Measurements from ENCODE around the gene TMEM139. TPM values are rescaled to one million over a fixed set of nuclear protein-coding genes. Genes with fewer than 3 reads are reported as not detected.

The TMEM139 gene
- polyA plus RNA-seq, 1 of the 3 experiments (the other 2 are of a cell fraction): 0.05 TPM

GRCh38 chr7:143285470-143285778 lies 666 bp downstream of the TMEM139 start:
- no peaks in the 10 kb centered on the region for H3F3A ChIP-seq (replicated peaks; ENCODE audit: insufficient read depth)
- H3K79me2 ChIP-seq (ENCODE audit: insufficient read depth): peaks cover 20% of the 10 kb centered on the region
- no peak overlapping the region for H3K27ac ChIP-seq (ENCODE audit: low read depth in 2 of 2, low read length in 1 of 2)
- CTCF ChIA-PET: interaction anchor here (3.2 kb wide), 1 partner anchor 45 kb away, joined by 13 read pairs; no protein-coding TSS in a partner anchor
- TF ChIP-seq RFX5 (IDR thresholded peaks at IDR 0.05; ENCODE audit: low read length): no peak
- TF ChIP-seq PBX3 (IDR thresholded peaks at IDR 0.05): no peak
- no peak for TF ChIP-seq FOXM1 (IDR thresholded peaks at IDR 0.05; ENCODE audit: low read depth)
- TF ChIP-seq RAD21 (IDR thresholded peaks at IDR 0.05; ENCODE audit: low read length): no peak
- TF ChIP-seq NRF1 (IDR thresholded peaks at IDR 0.05; ENCODE audit: low read depth, low read length): no peak
- no peak for TF ChIP-seq REST (IDR thresholded peaks at IDR 0.05; ENCODE audit: low read depth, low read length)
- no peak for TF ChIP-seq TEAD4 (IDR thresholded peaks at IDR 0.05; ENCODE audit: borderline replicate concordance, insufficient read depth)
- no peak for TF ChIP-seq NFIC (IDR thresholded peaks at IDR 0.05; ENCODE audit: borderline replicate concordance)
- TF ChIP-seq MXI1 (IDR thresholded peaks at IDR 0.05; ENCODE audit: low read depth, low read length): no peak
- no peak overlapping the region for H2AFZ ChIP-seq (ENCODE audit: low read depth)
- no peak overlapping the region for H3K9ac ChIP-seq
- no peak for DNase-seq
- H3K36me3 ChIP-seq (replicated peaks in 1 of 2; ENCODE audit: control insufficient read depth in 1 of 2, insufficient read depth in 2 of 2, low read length in 1 of 2): peaks cover 0 to 4% of the 10 kb centered on the region in 2 experiments
- peaks cover 8 to 22% of the 10 kb centered on the region in 2 experiments; a peak in 3 of 4 replicates for H3K4me1 ChIP-seq (ENCODE audit: control insufficient read depth in 1 of 2, insufficient read depth in 2 of 2, low read depth in 1 of 2, low read length in 1 of 2)
- POLR2A ChIA-PET: no interaction called here
- no peaks in the 10 kb centered on the region for H3K27me3 ChIP-seq (ENCODE audit: insufficient read depth)
- H3K9me3 ChIP-seq: no peaks in the 10 kb centered on the region
- peaks cover 8% of the 10 kb centered on the region; the same call in 1 of the 2 replicates for H4K20me1 ChIP-seq (ENCODE audit: insufficient read depth)
- H3K4me2 ChIP-seq: no peak overlapping the region
- H3K9me2 ChIP-seq: no peaks in the 10 kb centered on the region
- H3K4me3 ChIP-seq (ENCODE audit: low read depth in 2 of 2, low read length in 1 of 2): no peak overlapping the region
- WGBS (ENCODE audit: low lambda C conversion rate): 79% methylated on average over 3 of the region's 3 CpGs

GRCh38 chr7:143285806-143286521 lies 1.2 kb downstream of the TMEM139 start:
- Histone ChIP-seq H3K4me3 (ENCODE audit: low read depth in 2 of 2, low read length in 1 of 2) (no peak overlapping the region), H2AFZ (ENCODE audit: low read depth) (no peak overlapping the region), H3K4me2 (no peak overlapping the region), H3K79me2 (ENCODE audit: insufficient read depth) (peaks cover 26% of the 10 kb centered on the region), H3K9me3 (no peaks in the 10 kb centered on the region), H3K27ac (ENCODE audit: low read depth in 2 of 2, low read length in 1 of 2) (no peak overlapping the region), H3K27me3 (ENCODE audit: insufficient read depth) (no peaks in the 10 kb centered on the region), H3K36me3 (replicated peaks in 1 of 2; ENCODE audit: control insufficient read depth in 1 of 2, insufficient read depth in 2 of 2, low read length in 1 of 2) (peaks cover 3 to 7% of the 10 kb centered on the region in 2 experiments), H3F3A (replicated peaks; ENCODE audit: insufficient read depth) (no peaks in the 10 kb centered on the region), H3K4me1 (ENCODE audit: control insufficient read depth in 1 of 2, insufficient read depth in 2 of 2, low read depth in 1 of 2, low read length in 1 of 2) (peaks cover 14 to 26% of the 10 kb centered on the region in 2 experiments; a peak in 3 of 4 replicates), H3K9me2 (no peaks in the 10 kb centered on the region), H3K9ac (no peak overlapping the region), H4K20me1 (ENCODE audit: insufficient read depth) (peaks cover 14% of the 10 kb centered on the region; the same call in 1 of the 2 replicates)
- ChIA-PET POLR2A (no interaction called here), CTCF (interaction anchor here (3.2 kb wide), 1 partner anchor 45 kb away, joined by 13 read pairs; no protein-coding TSS in a partner anchor)
- DNase-seq: no peak
- 96% methylated on average over 11 of the region's 11 CpGs for WGBS (ENCODE audit: low lambda C conversion rate)
- TF ChIP-seq IRF3 (IDR thresholded peaks at IDR 0.05; ENCODE audit: low read depth, low read length) (no peak), CTCF (IDR thresholded peaks at IDR 0.05) (no peak), GABPA (IDR thresholded peaks at IDR 0.05; ENCODE audit: low read depth) (no peak), FOSL2 (IDR thresholded peaks at IDR 0.05; ENCODE audit: borderline replicate concordance, low read depth) (no peak), NFIC (IDR thresholded peaks at IDR 0.05; ENCODE audit: borderline replicate concordance) (no peak), RXRA (IDR thresholded peaks at IDR 0.05; ENCODE audit: borderline replicate concordance, low read depth) (no peak), CHD2 (IDR thresholded peaks at IDR 0.05; ENCODE audit: low read length, partially characterized antibody) (no peak), EP300 (IDR thresholded peaks at IDR 0.05; ENCODE audit: borderline replicate concordance in 1 of 2, low read depth in 1 of 2, low read length in 1 of 2) (no peak), USF2 (IDR thresholded peaks at IDR 0.05; ENCODE audit: borderline replicate concordance, low read depth, low read length) (no peak), TCF12 (IDR thresholded peaks at IDR 0.05) (no peak), RCOR1 (IDR thresholded peaks at IDR 0.05; ENCODE audit: low read length) (no peak), MXI1 (IDR thresholded peaks at IDR 0.05; ENCODE audit: low read depth, low read length) (no peak)
